DMS79 (cell line): Measurements from ENCODE around the gene B4GALNT1.
"Not testable (repeated sequence)": the region's sequence is repeated elsewhere in the genome, so short reads cannot be mapped to it uniquely, and the experiment has no call there.

ENCODE experiments used
- DNase-seq: peaks from one replicate; lab custom pipeline; 2025; lab: John Stamatoyannopoulos, UW

B4GALNT1 gene

GRCh38 chr12:57632958-57633840 is at the start of gene B4GALNT1:
Gene B4GALNT1 (minus strand): TSS chr12:57633201. CDS start chr12:57632132, 1,069 bp downstream.
- peak; percentile 28 for DNase-seq

GRCh38 chr12:57679697-57680096 is 46.7 kb upstream of the B4GALNT1 start:
- no peak for DNase-seq

DNA sequence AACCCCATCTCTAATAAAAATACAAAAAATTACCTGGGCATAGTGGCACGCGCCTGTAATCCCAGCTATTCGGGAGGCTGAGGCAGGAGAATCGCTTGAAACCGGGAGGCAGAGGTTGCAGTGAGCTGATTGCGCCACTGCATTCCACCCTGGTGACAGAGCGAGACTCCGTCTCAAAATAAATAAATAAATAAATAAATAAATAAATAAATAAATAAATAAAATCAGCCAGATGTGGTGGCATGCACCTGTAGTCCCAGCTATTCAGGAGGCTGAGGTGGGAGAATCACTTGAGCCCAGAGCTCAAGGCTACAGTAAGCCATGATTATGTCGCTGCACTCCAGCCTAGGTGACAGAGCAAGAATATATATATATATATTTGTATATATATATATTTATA is 44.9 kb upstream of the B4GALNT1 start:
- DNase-seq = not testable (repeated sequence)

DNA sequence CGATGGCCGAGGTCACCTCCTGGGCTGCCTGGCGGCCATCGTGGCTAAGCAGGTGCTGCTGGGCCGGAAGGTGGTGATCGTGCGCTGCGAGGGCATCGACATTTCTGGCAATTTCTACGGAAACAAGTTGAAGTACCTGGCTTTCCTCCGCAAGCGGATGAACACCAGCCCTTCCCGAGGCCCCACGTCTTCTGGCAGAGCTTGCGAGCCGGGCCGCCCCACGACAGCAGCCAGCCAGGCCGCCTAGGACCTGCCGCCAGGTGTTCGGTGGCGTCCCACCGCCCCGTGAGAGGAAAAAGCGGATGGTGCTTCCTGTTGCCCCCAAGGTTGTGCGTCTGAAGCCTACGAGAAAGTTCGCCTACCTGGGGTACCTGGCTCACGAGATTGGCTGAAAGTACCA is 41.7 kb upstream of the B4GALNT1 start:
- no peak for DNase-seq

GRCh38 chr12:57672801-57673200 is 39.8 kb upstream of the B4GALNT1 start:
- no peak for DNase-seq

- DNase-seq = not testable (repeated sequence)
These were observed 38.8 kb upstream of the B4GALNT1 start for GRCh38 chr12:57671811-57672210.

DNA sequence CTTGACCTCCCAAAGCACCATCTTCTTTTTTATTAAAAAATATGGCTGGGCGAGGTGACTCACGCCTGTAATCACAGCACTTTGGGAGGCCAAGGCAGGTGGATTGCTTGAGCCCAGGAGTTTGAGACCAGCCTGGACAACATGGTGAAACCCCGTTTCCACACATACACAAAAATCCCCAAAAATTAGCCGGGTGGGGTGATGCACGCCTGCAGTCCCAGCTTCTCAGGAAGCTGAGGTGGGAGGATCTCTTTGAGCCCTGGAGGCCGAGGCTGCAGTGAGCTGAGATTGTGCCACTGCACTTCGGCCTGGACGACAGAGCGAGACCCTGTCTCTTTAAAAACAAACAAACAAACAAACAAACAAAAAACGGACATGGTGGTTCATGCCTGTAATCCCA is 36.7 kb upstream of the B4GALNT1 start:
- DNase-seq = not testable (repeated sequence)

DNA sequence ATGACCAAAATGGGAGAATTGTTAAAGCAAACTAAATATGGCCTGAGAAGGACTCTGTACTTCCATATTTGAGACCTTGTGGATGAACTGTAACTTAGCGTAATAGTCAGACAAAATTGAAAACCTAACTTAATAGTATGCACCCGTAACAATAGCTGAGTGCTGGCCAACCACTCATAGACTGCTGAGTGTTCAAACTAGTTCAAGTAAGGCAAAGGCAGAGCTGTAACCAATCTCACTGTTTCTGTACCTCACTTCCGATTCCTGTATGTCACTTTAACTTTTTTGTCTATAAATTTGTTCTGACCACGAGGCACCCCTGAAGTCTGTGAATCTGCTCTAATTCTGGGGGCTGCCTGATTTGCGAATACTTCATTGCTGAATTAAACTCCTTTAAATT is 33.9 kb upstream of the B4GALNT1 start:
- no peak for DNase-seq

- DNase-seq = not testable (repeated sequence)
These were observed 32.2 kb upstream of the B4GALNT1 start for GRCh38 chr12:57665066-57665820.

DNA sequence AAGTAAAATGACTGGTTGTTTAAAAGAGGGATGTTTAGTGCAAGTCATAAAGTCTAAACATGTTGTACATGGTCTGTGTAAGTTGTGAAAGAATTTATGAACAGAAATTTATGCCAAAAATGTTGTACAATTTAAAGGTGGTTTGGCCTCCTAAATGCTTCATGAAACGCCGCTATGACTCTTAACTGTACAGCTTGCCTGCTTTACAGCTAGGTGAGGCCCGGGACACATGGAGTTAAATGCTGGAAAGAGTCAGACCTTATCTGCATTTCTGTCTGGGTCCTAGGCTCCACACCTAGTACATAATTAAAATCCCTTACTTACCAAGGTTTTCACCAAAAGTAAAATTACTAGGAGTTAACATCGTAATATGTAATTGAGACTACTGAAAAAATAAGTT is 28.4 kb upstream of the B4GALNT1 start:
- DNase-seq = no peak

DNA sequence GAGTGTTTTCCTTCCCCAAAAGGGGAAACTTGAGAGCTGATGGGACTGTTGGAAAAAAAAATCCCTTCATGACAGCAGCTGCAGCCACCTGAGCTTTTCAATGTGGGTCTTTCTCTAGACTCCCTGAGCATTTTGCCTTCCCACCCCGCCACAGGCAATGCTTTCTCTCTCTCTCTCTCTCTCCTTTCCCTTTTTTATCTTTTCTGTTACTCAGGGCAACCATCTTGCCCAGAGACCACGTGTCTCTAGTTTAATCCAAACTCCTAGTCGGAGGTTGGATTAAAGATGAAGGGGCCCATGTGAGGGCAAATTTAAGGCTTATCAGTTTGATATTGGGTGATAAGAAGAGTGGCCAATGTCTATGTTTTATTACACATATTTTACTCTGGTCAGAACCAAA is 25.9 kb upstream of the B4GALNT1 start:
- no peak for DNase-seq

GRCh38 chr12:57657744-57658143 is 24.7 kb upstream of the B4GALNT1 start:
- peak; percentile 1 for DNase-seq

GRCh38 chr12:57656408-57656807 is 23.4 kb upstream of the B4GALNT1 start:
- DNase-seq = not testable (repeated sequence)

GRCh38 chr12:57655541-57656240 is 22.7 kb upstream of the B4GALNT1 start:
- DNase-seq = no peak

DNA sequence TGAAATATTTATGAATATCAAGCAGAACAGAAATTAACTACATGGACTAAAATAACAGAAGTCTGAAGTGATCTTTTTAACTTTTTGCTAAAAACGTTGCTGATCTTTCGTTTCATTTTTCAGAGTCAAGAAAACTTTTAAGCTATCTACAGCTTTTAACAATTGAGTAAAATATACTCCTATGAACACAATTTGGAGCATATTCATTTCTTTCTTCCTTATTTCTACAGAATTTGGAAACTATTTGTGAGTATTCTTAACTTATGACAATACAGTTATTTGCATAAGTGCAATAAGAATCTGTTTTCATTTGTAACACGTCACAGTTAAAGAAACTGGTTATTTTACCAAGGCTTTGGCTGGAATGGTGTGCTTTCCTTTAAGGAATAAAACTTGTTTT is 21.0 kb upstream of the B4GALNT1 start:
- no peak for DNase-seq

DNA sequence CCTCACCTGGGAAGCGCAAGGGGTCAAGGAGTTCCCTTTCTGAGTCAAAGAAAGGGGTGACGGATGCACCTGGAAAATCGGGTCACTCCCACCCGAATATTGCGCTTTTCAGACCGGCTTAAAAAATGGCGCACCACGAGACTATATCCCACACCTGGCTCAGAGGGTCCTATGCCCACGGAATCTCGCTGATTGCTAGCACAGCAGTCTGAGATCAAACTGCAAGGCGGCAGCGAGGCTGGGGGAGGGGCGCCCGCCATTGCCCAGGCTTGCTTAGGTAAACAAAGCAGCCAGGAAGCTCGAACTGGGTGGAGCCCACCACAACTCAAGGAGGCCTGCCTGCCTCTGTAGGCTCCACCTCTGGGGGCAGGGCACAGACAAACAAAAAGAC is 13.7 kb upstream of the B4GALNT1 start:
- not testable (repeated sequence) for DNase-seq

- not testable (repeated sequence) for DNase-seq
These were observed 13.1 kb upstream of the B4GALNT1 start for GRCh38 chr12:57645990-57646658.

DNA sequence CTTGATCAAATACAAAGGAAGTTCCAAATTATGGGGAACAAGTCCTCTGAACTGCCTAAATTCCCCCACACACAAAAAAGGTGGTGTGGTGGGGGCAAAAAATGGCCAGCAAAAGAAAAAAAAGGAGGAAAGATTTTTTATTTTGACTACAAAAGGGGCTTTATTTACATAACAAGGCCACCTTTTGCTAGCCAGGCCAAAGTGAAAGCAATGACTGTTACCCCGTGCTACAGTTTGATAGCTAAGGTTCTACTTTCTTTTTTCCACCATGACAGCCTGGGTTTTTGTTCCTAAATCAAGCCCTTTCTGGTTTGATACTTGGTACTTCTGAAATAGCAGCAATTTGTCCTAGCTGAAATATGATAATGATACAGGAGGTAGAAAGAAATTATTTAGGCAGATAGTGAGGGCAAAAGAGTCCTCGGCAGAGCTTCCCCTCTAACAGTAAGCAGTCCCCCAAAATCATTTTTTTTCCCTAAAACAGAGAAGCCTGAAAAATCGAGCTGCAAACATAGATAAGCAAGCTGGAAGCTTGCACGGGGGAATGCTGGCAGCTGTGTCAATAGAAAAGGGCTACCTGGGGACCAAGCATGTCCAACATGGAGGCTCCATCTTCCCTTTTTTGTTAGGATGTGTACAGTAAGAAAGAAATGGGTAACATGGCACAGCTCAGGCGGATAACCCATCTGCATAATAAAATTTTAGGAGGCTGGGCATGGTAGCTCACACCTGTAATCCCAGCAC is 8.9 kb upstream of the B4GALNT1 start:
- DNase-seq = no peak

DNA sequence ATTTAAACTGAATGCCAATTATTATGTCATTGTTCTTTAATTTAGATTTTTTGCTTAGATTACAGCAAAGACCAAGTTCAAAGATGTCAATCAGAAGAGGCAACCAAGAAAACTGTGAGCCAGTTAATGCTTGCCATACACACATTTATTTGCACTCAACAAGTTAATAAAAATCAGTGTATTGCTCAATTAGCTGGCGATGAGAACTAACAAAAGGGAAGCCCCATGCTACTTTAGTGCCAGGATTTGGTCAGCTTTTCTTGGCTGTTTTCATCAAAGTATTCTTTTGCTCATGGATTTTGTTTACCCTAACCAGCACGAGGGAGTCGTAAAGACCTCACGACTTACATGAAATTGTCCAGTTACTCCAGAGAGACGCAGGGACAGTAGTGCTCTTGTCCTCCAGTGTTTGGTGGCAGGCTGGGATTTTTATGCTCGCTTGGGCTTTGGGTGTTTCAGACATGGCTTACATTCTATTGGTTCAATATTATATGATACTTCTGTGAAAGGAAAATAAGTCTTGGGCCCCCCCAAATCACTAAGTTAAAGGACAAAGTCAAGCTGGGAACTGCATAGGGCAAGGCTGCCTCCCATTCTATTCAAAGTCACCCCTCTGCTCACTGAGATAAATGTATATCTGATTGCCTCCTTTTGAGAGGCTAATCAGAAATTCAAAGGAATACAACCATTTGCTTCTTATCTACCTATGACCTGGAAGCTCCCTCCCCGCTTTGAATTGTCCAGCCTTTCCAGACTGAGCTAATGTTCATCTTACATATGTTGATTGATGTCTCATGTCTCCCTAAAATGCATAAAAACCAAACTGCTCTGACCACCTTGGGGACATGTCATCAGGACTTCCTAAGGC is 7.4 kb upstream of the B4GALNT1 start:
- no peak for DNase-seq

GRCh38 chr12:57638096-57638495 is 5.1 kb upstream of the B4GALNT1 start:
- no peak for DNase-seq
